K562 (cell line): Measurements from ENCODE around the gene KIF24. TPM values are rescaled to one million over a fixed set of nuclear protein-coding genes. Genes with fewer than 3 reads are reported as not detected.

ENCODE experiments used
- BHLHE40 ChIP-seq: IDR thresholded peaks from 2 replicates; pipeline ENCODE4 v1.6.1; 2011; ENCODE audit warnings: low read length, improper control_type of control experiment
- CBFA2T3 ChIP-seq: fragments of 450-650 bp; IDR thresholded peaks from 2 replicates; pipeline ENCODE4 v1.6.1; 2017
- CEBPB ChIP-seq: fragments of 450-650 bp; IDR thresholded peaks from 2 replicates; pipeline ENCODE4 v1.6.1; 2016; ENCODE audit warnings: missing genetic modification characterization, missing compliant biosample characterization
- E2F5 ChIP-seq: sonication (generic); formaldehyde crosslinking; IDR thresholded peaks from 2 replicates; pipeline ENCODE4 v1.8.0; 2022; ENCODE audit warnings: mild to moderate bottlenecking, missing genetic modification reagents
- ESRRA ChIP-seq: fragments of 450-650 bp; IDR thresholded peaks from 2 replicates; pipeline ENCODE4 v1.6.1; 2014; ENCODE audit warnings: low read depth, mild to moderate bottlenecking, moderate library complexity, borderline replicate concordance
- HMGN3 ChIP-seq: IDR thresholded peaks from 2 replicates; pipeline ENCODE4 v1.6.1; 2011; ENCODE audit warnings: borderline replicate concordance, low read depth, mild to moderate bottlenecking, mixed read lengths, low read length; ENCODE audit not compliant: insufficient read length; ENCODE audit errors: extremely low read depth
- HNRNPK ChIP-seq: fragments of 200-400 bp; formaldehyde crosslinking; IDR thresholded peaks from one replicate; pipeline ENCODE4 v1.6.1; 2018; ENCODE audit warnings: mild to moderate bottlenecking, low read depth, low read length; ENCODE audit not compliant: poor library complexity, severe bottlenecking
- MCM5 ChIP-seq: fragments of 450-650 bp; IDR thresholded peaks from 2 replicates; pipeline ENCODE4 v1.6.1; 2016; ENCODE audit warnings: low read depth
- NFRKB ChIP-seq: fragments of 450-650 bp; IDR thresholded peaks from 2 replicates; pipeline ENCODE4 v1.6.1; 2016; ENCODE audit warnings: low read depth
- NONO ChIP-seq, 2 experiments: fragments of 200-400 bp in 1 of 2; fragments of 450-650 bp in 1 of 2; formaldehyde crosslinking in 1 of 2; IDR thresholded peaks; 2 replicates each; pipeline ENCODE4 v1.6.1; 2017; ENCODE audit warnings: low read depth in 2 of 2, mild to moderate bottlenecking in 2 of 2, moderate library complexity in 2 of 2, low read length in 1 of 2
- NR2C1 ChIP-seq, 2 experiments: fragments of 450-650 bp; IDR thresholded peaks; 2 replicates each; pipeline ENCODE4 v1.6.1; 2017; ENCODE audit warnings: mild to moderate bottlenecking in 2 of 2, antibody characterized with exemption in 1 of 2, inconsistent platforms in 1 of 2, missing compliant biosample characterization in 1 of 2, missing genetic modification characterization in 1 of 2
- PHTF2 ChIP-seq: fragments of 250-450 bp; sonication (Bioruptor Pico); IDR thresholded peaks from 2 replicates; pipeline ENCODE4 v1.5.0; 2021; ENCODE audit warnings: mild to moderate bottlenecking
- SFPQ ChIP-seq: fragments of 200-400 bp; formaldehyde crosslinking; IDR thresholded peaks from 2 replicates; pipeline ENCODE4 v1.6.1; 2017; ENCODE audit warnings: mild to moderate bottlenecking, low read depth, low read length, moderate library complexity
- SMAD2 ChIP-seq: fragments of 150-350 bp; IDR thresholded peaks from 2 replicates; pipeline ENCODE4 v1.6.1; 2014; ENCODE audit warnings: low read depth, mild to moderate bottlenecking, low read length
- SREBF2 ChIP-seq: sonication (generic); formaldehyde crosslinking; IDR thresholded peaks from 2 replicates; pipeline ENCODE4 v1.4.0; 2020; ENCODE audit warnings: mild to moderate bottlenecking, missing genetic modification reagents
- TBP ChIP-seq: optimal IDR thresholded peaks from 2 replicates; pipeline ENCODE3; 2011; ENCODE audit warnings: low read depth, low read length, improper control_type of control experiment
- TSHZ1 ChIP-seq: fragments of 250-450 bp; sonication (Bioruptor Pico); IDR thresholded peaks from 2 replicates; pipeline ENCODE4 v1.4.0; 2020; ENCODE audit warnings: mild to moderate bottlenecking, moderate library complexity
- XRCC3 ChIP-seq: fragments of 450-650 bp; IDR thresholded peaks from 2 replicates; pipeline ENCODE4 v1.6.1; 2017; ENCODE audit warnings: mild to moderate bottlenecking, moderate library complexity
- ZFX ChIP-seq: sonication (generic); formaldehyde crosslinking; IDR thresholded peaks from 2 replicates; pipeline ENCODE4 v1.8.0; 2022; ENCODE audit warnings: mild to moderate bottlenecking, missing genetic modification reagents, moderate library complexity
- ZNF140 ChIP-seq: fragments of 250-450 bp; sonication (Bioruptor Pico); IDR thresholded peaks from 2 replicates; pipeline ENCODE4 v1.8.0; 2021; ENCODE audit warnings: moderate library complexity, mild to moderate bottlenecking, inconsistent platforms
- ZNF316 ChIP-seq: fragments of 450-650 bp; IDR thresholded peaks from 2 replicates; pipeline ENCODE4 v1.6.1; 2016
- ZNF324 ChIP-seq: fragments of 250-450 bp; sonication (Bioruptor Pico); IDR thresholded peaks from 2 replicates; pipeline ENCODE4 v1.4.0; 2020; ENCODE audit warnings: mild to moderate bottlenecking
- ZNF717 ChIP-seq: fragments of 250-450 bp; sonication (Bioruptor Pico); IDR thresholded peaks from 2 replicates; pipeline ENCODE4 v1.5.0; 2021
- ZNF766 ChIP-seq: fragments of 200-800 bp; sonication (Bioruptor generic); conservative IDR thresholded peaks from 2 replicates; pipeline ENCODE4 v1.6.1; 2016; ENCODE audit warnings: missing genetic modification characterization, missing compliant biosample characterization
- polyA plus RNA-seq, 8 experiments: library from polyadenylated mRNA; depleted of rRNA in 4 of 8; stranded (reverse) in 5 of 8; unstranded in 3 of 8; fragments of >200 nt; fragmentation: Nextera tagmentation in 2 of 8; fragmentation: Illumina TruSeq in 1 of 8; extraction: Ambion mirVana in 2 of 8; extraction: Trizol in 1 of 8; gene quantifications; 2 replicates each; pipeline versions ENCODE4 v1.2.1 to v1.2.3, GENCODE V29; 2011 to 2014; ENCODE audit warnings: inconsistent platforms in 1 of 8, missing spikeins in 1 of 8
- total RNA-seq, 7 experiments: library from RNA; depleted of rRNA in 6 of 7; stranded (reverse); fragments of >200 nt in 6 of 7; fragmentation: Illumina TruSeq in 2 of 7; extraction: Trizol in 2 of 7; gene quantifications; 2 replicates each; pipeline versions ENCODE4 v1.2.1 to v1.2.3, GENCODE V29; 2011 to 2021; ENCODE audit warnings: low replicate concordance in 1 of 7

KIF24 gene
- total and polyA plus RNA-seq, 9 of the 15 experiments (the other 6 are each of a cell fraction or from before 2014, with no cell fraction given), result 0.63 to 5.8 (median 4.4) TPM

- TF ChIP-seq SFPQ, result no peak
- no peak for TF ChIP-seq NONO (IDR thresholded peaks at IDR 0.05; ENCODE audit: low read depth in 2 of 2, low read length in 1 of 2)
- peak; percentile 44; the same call in 1 of the 2 replicates for TF ChIP-seq BHLHE40
- TF ChIP-seq ZNF717 (CRISPR knock-in tag), result no peak
- no peak for TF ChIP-seq PHTF2 (CRISPR knock-in tag)
- peak; percentile 49; the same call in 1 of the 2 replicates for TF ChIP-seq ESRRA
- 0 out of 2 replicates have a peak, but pooled peaks have one; percentile 24 for TF ChIP-seq E2F5 (CRISPR knock-in tag)
- TF ChIP-seq ZNF140 (CRISPR knock-in tag), result no peak
- no peak for TF ChIP-seq ZNF316
- TF ChIP-seq ZNF766 (CRISPR knock-in tag), result no peak
- no peak for TF ChIP-seq HMGN3
- TF ChIP-seq SMAD2, result no peak
- peak; percentile 87 for TF ChIP-seq TBP
- peak; percentile 99 for TF ChIP-seq ZFX
- TF ChIP-seq NFRKB, result no peak
- TF ChIP-seq NR2C1 (IDR thresholded peaks at IDR 0.05), result no peak
- TF ChIP-seq NR2C1 (tag; IDR thresholded peaks at IDR 0.05), result no peak
- no peak for TF ChIP-seq CBFA2T3
- TF ChIP-seq CEBPB, result no peak
- no peak for TF ChIP-seq TSHZ1 (CRISPR knock-in tag)
- no peak for TF ChIP-seq HNRNPK
- TF ChIP-seq XRCC3, result no peak
- TF ChIP-seq MCM5, result no peak
- TF ChIP-seq SREBF2, result no peak
- no peak for TF ChIP-seq ZNF324 (CRISPR knock-in tag)
Observed at GRCh38 chr9:34328987-34329832, at the start of gene KIF24, which contains the start of gene NUDT2 (continued).
